SW 1271 (cell line): Measurements from ENCODE around the gene ST6GALNAC2.
"Not testable (repeated sequence)": the region's sequence is repeated elsewhere in the genome, so short reads cannot be mapped to it uniquely, and the experiment has no call there.

Source experiments
- DNase-seq, 2 experiments: peaks; one replicate each; lab custom pipeline; 2025; lab: John Stamatoyannopoulos, UW

ST6GALNAC2 gene

GRCh38 chr17:76585649-76586593 lies at the start of gene ST6GALNAC2:
Gene ST6GALNAC2 (minus strand): TSS chr17:76585860. CDS start chr17:76585808, 52 bp downstream.
- peak in 1 of 2 experiments; percentile 19 for DNase-seq

DNA sequence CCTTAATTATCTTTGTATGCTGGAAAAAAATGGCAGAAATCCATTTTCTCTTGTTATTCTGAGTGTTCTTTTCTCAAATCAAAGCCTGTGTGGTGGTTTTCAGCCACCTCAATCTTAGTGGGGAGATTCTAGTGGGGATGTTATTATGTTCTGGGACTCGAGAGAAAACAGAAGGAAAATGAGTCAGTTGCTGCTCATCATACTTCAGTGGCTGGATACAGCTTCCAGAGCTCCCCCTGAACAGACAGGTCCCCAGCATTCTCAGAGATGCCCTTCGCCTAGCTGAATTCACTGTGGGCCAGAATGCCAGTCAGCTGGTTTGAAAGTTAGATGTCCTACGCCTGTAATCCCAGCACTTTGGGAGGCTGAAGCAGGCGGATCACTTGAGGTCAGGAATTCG lies 49.4 kb upstream of the ST6GALNAC2 start:
- DNase-seq = no peak

DNA sequence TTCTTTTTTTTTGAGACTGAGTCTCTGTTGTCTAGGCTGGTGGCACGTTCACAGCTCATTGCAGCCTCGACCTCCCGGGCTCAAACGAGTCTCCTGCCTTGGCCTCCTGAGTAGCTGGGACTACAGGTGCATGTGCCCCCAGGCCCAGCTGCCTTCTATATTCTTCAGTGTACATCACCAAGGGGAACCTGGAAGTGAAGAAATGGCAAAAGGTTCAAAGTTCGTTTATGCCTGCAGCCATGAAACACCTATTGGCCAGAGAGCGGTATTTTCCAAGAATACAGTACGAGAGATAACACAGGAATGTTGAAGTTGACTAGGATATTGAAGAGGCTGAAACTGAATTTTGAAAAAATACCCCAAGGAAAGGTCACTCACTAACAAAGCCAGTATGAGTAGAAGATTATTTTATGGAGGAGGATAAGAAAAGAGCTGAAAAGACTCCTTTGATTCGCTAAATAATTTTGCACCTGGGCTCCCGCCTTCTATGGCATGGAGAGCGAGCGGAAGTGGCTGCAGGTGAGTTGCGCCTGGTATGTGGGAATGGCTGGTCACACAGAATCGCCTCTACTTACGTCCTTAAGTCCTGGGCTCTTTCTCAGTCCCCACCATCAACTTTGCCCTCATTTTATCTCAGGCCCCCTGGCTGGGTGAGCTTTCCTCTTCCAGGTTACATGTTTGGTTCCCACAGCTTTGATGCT lies 48.1 kb upstream of the ST6GALNAC2 start:
- DNase-seq = no peak

DNA sequence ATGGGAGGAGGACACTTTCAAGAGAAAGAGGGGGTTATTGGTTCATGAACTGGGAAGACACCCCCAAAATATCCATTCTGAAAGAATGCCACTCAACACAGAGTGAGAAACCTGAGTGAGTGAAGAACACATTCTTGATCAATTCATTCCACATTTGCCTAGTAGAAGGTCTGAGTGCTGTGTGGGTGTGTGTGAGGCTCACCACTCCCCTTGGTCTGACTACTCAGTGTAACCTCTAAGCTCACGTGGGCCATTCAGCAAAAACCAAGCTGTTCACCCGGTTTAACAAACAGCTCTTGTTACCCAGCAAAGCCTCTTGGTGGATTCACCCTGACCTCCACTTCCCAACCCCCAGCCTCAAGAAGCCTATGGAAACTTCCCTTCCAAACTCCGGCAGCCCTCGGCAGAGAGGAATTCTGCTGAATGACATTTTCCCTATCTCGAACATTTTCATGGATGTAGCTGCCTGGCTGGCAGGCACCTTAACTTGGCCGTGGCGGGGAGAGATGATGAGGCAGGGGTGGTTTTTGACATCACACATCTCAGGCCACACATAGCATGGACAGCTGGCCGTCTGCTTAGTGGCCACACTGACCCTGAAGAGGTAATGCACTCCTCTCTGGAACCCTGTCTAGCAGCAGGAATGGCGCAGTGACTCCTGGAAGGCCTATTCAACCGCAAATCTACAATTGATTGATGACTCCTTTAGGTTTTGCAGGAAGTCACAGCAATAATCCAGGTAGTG lies 46.3 kb upstream of the ST6GALNAC2 start:
- no peak for DNase-seq

DNA sequence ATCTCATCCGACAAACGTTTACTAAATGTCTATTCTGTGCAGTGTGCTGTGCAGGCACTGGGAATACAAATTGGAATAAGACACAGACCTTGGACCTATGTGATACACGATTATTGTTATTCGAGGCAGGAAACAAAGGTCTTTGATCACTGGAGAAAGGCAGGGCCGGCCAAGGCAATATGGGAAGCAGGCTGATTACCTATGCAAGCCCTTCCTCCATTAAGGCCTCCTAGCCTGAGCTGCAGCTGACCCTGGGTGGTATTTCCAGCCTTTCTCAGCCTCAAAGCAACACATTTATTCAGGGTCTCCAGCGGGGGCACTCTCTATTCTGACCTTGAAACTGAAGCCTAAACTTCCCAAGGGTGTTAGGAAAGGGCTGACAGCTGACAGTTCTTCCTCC lies 44.5 kb upstream of the ST6GALNAC2 start:
- no peak for DNase-seq

DNA sequence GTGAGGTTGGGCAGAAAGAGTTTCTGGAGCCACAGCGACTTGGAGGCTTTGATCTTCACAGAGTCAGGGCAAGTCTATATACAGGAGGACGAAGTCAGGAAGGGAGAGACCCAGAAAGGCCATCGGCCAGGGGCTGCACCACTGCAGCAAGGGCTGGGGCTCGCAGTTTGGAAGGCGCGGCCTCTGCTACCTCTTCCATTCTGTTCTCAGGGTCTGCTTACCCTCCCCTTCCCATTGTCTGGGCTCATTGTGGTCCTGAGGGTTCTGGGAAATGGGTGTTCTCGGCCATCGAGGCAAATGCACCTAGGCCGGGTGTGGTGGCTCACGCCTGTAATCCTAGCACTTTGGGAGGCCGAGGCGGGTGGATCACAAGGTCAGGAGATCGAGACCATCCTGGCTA lies 41.9 kb upstream of the ST6GALNAC2 start:
- no peak for DNase-seq

- no peak for DNase-seq
These were observed 40.8 kb upstream of the ST6GALNAC2 start for GRCh38 chr17:76626442-76626841.

DNA sequence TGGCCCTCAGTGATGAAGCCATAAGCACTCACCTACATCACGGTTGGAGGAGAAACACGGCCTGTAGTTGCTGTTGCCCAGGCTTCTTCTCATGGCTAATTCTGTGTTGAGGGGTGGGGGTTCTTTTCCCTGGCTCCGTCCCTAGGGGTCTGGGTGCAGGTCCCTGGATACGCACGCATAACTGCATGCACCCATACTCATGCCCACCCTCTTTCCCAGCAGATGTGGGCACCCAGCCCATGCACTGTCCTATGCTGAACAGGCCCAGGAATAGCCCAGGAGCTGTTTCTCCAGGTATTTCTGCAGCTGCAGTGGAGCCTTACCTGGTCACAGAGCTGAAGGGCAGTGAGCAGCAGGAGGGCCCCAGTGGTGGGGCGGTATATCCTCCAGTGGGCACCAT lies 39.8 kb upstream of the ST6GALNAC2 start:
- DNase-seq = no peak

GRCh38 chr17:76623271-76624146 lies 37.8 kb upstream of the ST6GALNAC2 start:
- DNase-seq = peak; percentile 22 to 57

DNA sequence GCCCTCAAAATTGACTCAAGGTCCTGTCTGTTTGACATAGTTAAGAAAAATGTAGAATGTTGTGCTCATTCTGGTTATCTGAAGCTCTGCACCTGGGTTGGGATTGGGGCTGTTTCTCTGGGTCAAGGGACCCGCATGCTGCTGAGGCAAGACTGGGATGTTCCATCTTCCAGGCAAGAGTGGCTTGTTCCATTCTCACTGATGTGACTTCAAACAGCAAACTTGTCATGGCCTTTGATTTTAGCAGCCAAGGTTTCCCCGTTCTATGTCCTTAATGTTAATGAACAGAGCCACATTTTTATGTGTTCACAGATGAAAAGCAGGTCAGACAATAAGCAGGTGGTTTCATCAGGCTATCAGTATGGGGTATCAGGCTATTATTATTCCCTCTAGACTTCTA lies 32.2 kb upstream of the ST6GALNAC2 start:
- no peak for DNase-seq

DNA sequence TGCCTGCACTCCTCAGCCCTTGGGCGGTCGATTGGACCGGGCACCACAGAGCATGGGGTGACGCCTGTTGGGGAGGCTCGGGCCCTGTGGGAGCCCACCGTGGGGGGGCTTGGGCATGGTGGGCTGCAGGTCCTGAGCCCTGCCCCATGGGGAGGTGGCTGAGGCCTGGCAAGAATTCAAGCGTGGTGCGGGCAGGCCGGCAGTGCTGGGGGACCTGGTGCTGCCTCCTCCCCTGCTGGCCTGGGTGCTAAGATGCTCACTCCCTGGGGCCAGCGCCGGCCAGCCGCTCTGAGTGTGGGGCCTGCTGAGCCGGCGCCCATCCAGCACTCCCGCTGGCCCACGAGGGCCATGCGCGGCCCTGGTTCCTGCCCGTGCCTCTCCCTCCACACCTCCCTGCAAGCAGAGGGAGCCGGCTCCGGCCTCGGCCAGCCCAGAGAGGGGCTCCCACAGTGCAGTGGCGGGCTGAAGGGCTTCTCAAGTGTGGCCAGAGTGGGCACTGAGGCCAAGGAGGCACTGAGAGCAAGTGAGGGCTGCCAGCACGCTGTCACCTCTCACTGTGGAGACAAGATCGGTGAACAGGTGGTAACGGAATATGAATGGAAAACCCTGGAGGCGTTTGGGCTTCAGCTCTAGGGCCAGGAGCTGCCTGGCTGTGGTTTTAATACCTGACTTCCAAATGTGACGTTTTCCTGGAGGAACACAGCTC lies 29.4 kb upstream of the ST6GALNAC2 start:
- DNase-seq = no peak

DNA sequence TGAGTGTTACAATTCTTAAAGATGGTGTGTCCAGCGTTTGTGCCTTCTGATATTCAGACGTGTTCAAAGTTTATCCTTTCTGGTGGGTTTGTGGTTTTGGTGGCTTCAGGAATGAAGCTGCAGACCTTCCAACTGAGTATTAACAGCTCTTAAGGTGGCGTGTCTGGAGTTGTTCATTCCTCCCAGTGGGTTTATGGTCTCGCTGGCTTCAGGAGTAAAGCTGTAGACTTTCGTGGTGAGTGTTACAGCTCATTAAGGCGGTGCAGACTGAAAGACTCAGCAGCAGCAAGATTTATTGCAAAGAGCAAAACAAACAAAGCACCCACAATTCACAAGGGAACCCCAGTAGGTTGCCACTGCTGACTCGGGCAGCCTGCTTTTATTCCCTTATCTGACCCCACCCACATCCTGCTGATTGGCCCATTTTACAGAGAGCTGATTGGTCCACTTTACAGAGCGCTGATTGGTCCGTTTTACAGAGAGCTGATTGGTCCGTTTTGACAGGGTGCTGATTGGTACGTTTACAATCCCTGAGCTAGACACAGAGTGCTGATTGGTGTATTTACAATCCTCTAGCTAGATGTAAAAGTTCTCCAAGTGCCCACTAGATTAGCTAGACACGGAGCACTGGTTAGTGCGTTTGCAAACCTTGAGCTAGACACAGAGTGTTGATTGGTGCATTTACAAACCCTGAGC lies 28.6 kb upstream of the ST6GALNAC2 start:
- not testable (repeated sequence) for DNase-seq

- no peak for DNase-seq
These were observed 27.6 kb upstream of the ST6GALNAC2 start for GRCh38 chr17:76612977-76613851.

DNA sequence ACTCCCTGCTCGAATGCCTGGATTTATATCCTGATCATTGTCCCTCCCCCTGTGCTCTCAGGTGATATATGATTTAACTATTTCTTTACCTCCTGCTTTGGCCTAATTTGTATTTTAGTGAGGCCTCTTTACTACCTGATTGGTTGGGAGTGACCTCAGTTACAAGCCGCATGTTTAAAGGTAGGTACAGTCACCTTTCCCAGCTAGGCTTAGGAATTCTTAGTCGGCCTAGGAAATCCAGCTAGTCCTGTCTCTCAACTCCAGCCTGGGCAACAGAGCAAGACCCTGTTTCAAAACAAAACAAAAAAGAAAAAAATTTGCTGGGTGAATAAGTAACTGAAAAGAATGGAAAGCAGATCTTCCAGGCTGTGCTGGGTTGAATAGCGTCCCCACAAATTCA lies 26.8 kb upstream of the ST6GALNAC2 start:
- no peak for DNase-seq

DNA sequence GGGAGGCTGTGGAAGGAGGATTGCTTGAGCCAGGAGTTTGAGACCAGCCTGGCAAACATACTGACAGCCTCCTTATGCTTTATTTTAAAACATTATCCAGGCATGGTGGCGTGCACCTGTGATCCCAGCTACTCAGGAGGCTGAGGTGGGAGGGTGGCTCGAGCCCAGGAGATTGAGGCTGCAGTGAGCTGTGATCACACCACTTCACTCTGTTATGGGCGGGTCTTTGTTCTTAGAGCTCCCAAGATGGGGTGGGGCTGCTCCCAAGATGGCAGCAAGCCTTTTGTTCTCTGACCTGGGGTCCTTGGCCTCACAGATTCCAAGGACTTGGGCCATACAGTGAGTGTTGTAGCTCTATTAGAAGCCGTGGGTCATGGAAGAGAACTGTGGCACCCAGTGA lies 26.1 kb upstream of the ST6GALNAC2 start:
- no peak for DNase-seq

- not testable (repeated sequence) for DNase-seq
These were observed 25.6 kb upstream of the ST6GALNAC2 start for GRCh38 chr17:76611080-76611749.

DNA sequence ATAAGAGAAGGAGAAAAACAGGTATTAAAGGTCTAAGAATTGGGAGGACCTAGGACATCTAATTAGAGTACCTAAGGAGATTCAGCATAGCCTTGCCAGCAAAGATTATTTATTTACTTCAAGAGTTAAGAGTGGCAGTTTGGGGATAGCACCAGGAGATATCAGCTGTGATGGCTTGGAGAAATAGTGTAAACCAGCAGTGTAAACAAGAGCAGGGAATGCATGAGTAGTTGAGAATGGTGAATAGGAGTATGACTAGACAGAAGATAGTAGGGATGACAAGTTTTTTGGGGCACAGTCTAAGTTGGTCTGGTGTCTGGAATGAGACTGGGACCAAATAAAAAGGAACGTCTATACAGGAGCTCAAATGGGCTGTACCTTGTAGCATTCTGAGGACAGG lies 21.0 kb upstream of the ST6GALNAC2 start:
- DNase-seq = not testable (repeated sequence)

DNA sequence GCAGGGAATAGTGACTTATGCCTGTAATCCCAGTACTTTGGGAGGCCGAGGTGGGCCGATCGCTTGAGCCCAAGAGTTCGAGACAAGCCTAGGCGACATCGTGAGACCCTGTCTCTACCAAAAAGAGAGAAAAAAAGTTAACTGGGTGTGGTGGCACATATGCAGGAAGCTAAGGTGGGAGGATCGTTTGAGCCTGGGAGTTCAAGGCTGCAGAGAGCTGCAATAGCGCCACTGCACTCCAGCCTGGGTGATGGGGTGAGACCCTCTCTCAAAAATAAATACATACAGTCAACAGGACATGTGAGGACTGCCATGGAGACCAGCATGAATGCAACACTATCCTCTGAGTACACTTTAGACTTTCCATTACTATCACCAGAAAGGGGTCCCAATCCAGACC lies 15.4 kb upstream of the ST6GALNAC2 start:
- DNase-seq = no peak
